ENCODE results near the gene P4HB.

The P4HB gene

DNA sequence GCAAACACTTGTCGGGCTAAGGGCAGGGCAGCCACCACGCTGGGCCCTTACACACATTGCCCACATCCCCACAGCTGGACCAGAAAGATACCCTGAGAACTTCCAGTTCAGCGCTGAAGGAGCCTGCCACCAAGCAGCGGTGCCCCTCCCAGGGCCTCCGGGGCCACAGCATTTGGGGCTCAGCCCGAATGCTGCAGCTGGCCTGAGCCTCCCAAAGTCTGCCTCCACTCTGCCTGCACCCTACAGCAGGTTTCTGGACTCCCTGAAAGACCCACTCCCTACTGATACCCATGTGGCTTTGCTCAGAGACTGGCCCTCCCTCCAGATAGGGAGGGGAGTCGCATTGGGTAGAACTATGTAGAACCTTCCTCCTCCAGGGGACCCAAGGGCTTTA is 28.8 kb downstream of the P4HB start:
- no peak for DNase-seq (ENCODE audit: low spot score)

DNA sequence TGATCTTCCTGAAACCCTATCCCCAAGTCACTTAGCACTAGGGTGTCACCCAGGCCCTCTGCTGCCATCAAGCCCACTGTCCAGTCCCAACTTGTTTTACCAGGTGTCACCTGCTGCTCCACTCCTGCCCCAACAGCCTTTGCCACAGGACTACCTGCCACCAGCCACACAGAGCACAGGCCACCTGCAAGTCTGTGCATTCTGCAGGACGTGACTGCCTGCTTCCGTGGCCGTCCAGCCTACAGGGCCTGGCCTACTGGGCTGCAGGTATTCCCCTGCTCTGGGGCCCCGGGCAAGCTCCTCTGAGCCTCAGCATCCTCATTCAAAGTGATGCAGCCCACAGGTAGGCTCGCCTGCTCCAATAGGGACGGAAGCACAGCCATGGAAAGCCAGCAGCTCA is 30.5 kb downstream of the P4HB start:
- no peak for DNase-seq (ENCODE audit: low spot score)

DNA sequence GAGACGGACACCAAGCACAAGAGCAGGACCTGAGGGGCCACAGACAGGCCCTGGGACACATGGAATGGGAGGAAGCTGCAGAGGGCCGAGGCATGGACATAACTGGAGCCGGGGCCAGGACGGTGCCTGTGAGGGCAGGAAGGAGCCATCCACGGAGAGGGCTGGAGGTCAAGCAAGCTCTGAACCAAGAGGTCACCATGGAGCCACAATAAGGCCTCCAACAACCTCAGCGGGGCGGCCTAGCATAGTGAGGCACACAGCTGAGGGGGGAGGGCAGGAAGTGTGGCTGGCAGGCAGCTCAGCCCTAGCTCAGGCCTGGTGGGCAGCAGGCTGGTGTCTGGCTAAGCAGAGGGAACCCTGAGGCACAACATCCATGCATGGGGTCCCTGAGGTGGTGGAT is 31.7 kb downstream of the P4HB start:
- DNase-seq (ENCODE audit: low spot score), result no peak

DNA sequence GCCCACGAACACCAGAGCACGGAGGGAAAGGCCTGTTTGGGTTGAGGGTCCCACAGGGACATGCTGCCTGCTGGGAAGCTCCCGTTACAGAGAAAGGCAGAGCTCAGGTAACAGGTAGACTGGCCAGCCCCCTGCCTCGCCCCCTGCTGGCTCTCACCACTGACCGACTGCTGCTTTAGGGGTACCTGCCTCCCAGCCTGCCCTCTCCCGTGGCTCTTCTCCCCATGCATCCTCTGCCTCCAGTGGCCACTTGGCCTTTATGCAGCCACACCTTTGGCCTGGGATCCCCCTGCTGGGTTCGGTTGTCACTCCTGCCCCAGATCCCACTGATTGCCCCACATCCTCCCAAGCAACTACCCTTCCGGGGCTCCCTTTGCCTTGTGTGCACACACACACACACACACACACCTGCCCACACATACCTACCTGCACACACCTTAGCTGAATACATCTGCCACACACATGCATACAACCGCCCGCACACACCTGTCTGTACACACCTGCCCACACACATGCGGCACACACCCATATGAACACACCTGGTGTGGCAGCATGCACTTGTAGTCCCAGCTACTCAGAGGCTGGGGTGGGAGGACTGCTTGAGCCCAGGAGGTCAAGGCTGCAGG is 34.4 kb downstream of the P4HB start:
- DNase-seq (ENCODE audit: low spot score), result no peak

DNA sequence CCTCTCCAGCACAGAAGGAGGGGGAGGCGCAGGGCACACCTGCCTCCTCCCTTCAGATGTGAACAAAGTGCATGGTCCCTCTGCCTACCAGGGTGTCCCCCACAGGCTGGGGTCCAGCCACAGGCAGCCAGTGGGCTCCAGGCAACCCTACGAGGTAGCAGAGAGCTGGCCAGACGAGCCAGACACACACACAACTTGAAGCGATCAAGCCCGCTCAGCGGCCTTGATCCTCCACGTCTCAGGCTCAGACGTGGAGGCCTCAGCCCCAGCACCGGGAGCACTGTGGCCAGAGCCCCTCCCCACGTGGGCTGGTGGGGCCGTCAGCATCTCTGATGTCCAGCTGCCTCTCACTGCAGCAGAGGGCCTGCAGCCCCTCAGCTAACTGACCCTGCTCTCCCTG is 35.7 kb downstream of the P4HB start:
- no peak for DNase-seq (ENCODE audit: low spot score)

DNA sequence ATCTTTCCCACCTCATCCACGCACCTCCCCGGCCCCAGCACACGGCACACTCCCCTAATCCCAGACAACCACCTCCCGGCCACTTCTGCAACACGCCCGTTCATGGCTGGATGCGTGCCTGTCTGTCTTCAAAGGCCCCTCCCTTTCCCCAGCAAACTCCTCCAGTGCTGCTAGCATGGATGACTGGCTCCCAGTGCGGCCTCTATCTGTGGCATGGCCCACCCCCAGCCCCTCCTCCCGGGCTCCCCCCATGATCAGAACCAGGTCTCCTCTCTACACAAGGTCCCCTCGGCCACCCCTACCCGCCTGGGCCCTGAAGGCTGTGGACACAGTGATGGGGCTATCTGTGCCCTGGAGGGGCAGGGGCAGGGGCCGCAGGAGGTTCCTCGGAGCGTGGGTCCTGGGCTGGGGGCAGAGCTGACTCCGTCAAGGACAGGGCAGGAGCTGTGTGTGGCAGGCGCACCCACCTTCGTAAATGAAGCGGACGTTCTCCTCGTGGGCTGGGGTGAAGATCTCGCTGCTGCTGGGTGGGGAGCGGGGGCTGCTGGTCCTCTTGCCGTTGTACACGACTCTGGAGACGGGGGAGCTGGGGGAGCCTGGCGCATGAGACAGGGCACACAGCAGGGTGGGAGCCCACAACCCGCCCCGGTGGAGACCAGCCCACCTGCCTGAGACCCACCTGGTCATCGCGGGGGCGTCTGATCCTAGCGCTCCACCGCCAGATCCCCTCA is 36.4 kb downstream of the P4HB start:
- no peak for DNase-seq (ENCODE audit: low spot score)

DNA sequence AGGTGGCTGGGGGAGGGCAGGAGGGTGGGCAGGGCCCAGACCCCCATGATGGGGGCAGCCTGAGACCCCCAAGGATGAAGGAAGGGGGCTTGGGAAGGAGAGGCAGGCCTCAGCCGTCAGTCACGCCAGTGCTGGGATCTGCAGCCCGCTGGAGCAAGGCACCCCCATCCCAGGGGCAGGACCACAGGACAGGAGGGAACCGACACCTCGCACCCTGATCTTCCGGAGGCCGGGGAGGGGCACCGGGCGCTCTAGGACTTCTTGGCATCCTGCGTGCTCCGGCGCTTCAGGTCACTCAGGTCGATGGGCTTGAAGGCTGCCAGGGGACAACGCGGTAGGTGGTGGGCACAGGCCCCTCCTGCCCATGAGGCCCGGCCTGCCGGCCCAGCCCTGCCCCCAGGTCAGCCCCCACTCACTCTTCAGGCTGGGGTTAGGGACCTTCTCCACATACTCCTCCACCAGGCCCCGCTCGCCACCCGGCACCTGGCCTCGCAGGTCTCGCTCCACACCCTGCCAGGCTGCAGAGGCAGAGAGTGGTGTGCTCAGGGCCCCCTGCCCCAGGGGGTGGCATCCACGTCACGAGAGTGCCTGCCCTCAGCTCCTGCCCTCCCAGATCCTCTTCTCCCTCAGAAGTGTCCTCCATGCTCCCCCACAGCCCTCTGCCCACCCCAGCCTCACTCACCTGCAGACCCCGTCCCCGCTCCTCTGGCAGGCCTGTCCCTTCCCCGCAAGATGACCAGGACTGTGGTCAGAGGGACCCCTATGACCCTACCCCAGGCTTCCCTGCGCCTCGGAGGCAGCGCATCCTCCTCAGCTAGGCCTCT is 37.1 kb downstream of the P4HB start:
- no peak for DNase-seq (ENCODE audit: low spot score)

DNA sequence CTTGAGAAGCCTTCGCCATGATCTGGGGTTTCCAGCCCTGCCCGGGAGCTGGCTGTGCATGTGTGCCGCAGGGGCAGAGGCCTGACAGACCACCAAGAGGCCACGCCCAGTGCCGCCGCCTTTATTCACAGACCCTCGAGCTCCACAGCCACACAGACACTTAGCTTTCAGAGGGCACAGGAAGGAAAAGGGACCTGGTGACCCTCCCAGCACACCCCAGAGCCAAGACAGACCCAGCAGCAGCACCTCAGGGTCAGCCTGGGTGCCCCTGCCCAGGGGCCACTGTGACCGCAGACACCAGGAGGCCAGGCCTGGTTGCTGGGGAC is 38.1 kb downstream of the P4HB start:
- DNase-seq (ENCODE audit: low spot score), result no peak

DNA sequence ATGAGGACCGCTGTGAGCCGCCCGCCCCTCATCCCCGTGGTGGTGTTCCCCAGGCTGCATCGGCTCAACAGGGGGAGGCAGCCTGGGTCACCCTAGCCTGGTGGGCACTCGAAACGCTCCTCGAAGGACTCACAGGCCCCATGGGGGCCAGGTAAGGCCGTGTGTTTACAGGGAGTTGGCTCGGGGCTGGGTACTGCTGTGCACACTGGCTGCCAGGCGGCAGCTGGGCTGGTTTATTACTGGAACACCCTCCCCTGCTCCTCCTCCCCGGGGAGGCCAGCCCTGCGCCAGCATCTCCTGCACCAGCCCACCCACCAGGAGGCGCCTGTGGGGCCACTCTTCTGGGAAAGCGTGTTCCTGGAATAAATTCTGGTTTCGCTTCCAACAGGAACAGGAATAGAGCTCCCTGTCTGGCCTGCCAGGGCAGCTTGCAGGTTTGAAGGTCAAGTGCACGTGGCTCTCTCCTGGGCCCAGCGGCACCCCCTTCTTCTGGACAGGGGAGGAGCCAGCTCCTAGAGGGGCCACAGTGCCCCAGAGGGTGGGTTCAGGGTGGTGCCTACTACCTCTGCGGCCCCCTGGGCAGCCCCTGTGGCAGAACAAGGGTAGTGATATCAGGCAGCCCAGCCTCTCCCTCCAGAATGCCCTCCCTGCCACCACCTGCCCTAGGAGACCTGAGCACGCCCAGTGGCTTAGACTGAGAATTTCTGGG is 38.6 kb downstream of the P4HB start:
- peak; percentile 33 for DNase-seq (ENCODE audit: low spot score)

DNA sequence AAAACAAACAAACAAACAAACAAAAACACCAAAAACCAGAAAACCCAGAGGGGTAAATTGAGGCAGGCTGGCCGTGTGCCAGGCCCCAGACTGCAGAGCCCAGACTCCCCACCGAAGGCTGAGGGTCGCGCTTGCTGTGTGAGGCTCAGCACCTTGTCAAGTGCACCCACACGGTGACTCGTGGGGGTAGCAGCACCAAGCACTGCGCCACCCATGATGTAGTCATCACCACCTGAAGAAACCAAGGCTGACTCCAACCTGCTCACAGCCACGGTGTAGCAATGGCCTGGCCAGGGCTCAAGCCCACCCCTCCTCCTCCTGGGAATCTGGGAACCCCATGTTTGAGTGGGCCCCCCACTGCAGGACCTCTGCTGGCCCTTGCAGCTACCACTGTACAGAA is 39.2 kb downstream of the P4HB start:
- DNase-seq (ENCODE audit: low spot score), result no peak

DNA sequence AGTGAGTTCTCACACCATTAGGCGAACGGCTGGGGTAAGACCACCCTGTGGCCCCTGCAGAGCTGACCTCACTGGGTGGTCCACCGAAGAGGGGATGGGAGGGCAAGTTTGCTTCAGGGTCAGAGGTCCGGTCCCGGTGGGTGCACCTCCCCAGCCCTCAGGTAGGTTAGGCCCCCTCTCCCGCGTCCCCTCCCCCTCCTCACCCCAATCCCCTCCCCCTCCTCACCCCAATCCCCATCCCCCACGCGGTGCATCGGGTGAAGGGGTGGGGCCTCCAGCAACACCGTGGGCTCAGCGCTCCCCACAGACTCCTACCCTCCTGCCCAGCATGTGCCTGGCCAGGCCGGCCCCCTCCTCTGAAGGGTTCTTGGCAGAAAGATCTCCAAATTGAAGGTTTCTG is 40.6 kb downstream of the P4HB start:
- no peak for DNase-seq (ENCODE audit: low spot score)

DNA sequence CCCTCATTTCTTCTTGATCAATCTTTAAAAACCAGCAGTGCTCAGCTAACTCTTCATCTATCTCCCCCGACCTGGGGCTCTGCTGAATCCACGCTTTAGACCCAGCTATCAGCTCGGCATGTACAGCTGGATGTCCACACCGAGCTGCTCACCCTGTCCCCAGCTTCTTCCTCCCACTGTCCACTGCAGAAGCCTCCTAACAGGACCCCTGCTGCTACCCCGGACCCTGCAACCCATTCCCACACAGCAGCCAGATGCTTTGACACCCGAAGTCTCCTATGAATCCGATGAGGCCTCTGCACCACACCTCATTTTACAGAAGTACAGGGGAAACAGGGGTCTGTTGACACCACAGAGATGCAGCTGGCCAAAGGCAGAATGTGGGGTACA is 42.6 kb downstream of the P4HB start:
- DNase-seq (ENCODE audit: low spot score), result no peak

DNA sequence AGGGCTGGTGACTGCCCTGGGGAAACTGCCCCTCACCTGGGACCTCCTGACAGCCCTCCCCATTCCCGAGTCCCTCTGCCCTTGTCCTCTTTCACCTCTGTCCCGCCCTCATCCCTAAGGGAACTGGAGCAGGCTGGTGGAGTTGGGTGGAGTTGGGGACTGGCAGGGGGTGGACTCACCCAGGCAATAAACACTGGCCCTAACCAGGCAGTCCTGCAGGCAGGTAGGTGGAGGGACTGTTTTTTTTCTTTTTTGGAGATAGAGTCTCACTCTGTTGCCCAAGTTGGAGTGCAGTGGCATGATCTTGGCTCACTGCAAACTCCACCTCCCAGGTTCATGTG is 44.7 kb downstream of the P4HB start:
- DNase-seq (ENCODE audit: low spot score), result no peak

DNA sequence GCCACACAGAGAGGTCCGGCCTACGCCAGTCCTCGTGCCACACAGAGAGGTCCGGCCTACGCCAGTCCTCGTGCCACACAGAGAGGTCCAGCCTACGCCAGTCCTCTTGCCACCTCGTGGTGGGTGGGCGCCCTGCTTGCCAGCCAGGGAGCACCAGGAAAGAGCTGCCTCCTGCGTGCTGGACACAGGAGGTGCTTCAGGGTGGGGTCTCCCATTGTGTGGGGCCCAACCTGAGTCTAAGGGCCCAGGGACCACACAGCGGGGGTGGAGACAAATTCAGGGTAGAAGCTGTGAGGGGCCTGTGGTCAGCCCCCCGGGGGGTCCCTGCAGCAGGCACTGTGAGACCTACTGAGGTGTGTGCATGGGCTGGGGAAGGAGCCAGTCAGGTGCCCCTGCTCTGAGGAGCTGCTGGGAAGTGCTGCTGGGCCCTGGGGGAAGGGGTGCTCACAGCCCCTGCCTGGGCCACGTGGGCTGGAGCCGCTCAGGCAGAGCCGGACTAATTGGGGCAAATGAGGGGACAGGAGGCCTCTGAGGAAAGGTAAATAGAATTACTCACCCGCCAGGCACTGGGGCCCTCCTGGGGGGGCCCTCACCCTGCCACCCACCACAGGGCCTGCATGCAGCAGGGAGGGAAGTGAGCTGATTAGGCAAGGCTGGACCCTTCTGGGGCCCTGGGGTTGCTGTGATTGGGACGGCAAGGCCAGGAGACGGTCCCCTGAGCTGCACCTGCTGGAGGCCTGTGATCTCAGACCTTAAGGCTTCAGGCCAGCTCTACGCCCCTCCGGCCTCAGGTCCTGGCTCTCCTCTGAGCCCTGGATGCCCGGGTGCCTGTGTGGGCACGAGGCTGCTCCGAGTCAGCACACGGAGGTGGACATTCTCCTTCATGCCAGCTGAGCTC is 45.3 kb downstream of the P4HB start:
- no peak for DNase-seq (ENCODE audit: low spot score)

DNA sequence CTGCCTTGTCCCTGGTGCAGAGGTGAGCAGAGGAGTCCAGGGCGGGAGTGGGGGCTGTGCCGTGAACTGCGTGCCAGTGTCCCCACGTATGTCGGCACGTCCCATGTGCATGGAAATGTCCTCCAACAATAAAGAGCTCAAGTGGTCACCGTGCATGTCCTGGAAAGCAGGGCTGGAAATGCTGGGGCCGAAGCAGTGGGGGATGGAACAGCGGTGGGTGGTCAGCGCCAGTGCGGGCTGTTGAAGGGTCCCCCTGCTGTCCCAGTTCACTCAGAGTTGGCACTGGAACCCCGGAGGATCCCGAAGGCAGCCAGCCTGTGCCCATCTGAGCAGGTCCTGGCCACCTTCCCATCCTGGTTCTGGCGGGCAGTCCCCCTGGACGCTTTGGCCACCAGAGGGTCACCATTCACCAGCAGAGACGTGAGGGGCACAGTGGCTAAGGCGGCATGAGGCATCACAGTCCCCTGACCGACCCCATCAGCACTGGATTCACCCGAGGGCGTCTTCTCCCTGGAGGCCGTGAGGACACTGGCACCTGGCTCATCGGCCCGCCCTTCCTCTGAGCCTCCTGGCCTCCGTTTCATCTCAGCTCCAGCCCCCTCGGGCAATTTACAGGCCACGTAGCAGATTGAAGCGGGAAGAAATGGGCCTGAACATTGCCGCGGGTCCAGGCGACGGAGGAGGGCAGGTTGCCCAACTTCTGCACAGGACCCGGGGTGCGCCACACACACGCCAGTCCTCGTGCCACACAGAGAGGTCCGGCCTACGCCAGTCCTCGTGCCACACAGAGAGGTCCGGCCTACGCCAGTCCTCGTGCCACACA is 46.3 kb downstream of the P4HB start:
- no peak for DNase-seq (ENCODE audit: low spot score)

DNA sequence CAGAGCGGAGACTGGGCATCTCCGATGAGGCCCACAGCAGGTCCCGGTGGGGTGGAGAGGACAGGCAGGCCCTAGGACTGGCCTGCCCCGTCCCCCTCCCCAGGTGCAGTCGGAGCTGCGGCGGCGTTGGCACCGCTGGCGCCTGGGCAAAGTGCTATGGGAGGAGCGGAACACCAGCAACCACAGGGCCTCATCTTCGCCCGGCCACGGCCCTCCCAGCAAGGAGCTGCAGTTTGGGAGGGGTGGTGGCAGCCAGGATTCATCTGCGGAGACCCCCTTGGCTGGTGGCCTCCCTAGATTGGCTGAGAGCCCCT is 47.0 kb downstream of the P4HB start:
- no peak for DNase-seq (ENCODE audit: low spot score)

DNA sequence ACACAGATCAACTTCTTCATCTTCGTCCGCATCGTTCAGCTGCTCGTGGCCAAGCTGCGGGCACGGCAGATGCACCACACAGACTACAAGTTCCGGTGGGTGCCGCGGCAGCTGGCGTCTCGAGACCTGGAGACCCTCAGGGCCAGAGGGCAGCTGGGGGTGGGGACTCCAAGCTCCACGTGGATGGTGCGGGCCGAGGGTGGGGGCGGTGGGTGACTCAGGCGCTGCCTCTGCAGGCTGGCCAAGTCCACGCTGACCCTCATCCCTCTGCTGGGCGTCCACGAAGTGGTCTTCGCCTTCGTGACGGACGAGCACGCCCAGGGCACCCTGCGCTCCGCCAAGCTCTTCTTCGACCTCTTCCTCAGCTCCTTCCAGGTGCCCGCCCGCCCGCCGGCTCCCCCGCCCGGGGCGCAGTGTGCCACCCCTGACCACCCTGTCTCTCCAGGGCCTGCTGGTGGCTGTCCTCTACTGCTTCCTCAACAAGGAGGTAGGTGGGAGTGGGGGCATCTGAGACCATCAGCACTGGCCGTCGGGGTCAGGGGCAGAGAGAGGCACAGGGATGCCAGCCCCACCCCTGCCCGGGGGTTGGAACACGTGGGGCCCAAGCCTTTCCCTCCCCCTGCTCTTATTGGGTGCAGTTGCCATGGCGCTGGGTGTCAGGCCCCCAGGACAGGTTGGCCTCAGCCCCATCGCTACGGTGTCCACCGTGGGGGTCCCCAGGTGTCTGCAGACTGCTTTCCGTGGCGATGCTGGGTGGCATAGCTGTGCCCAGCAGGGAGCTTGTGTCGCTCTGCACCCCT is 47.6 kb downstream of the P4HB start:
- no peak for DNase-seq (ENCODE audit: low spot score)

DNA sequence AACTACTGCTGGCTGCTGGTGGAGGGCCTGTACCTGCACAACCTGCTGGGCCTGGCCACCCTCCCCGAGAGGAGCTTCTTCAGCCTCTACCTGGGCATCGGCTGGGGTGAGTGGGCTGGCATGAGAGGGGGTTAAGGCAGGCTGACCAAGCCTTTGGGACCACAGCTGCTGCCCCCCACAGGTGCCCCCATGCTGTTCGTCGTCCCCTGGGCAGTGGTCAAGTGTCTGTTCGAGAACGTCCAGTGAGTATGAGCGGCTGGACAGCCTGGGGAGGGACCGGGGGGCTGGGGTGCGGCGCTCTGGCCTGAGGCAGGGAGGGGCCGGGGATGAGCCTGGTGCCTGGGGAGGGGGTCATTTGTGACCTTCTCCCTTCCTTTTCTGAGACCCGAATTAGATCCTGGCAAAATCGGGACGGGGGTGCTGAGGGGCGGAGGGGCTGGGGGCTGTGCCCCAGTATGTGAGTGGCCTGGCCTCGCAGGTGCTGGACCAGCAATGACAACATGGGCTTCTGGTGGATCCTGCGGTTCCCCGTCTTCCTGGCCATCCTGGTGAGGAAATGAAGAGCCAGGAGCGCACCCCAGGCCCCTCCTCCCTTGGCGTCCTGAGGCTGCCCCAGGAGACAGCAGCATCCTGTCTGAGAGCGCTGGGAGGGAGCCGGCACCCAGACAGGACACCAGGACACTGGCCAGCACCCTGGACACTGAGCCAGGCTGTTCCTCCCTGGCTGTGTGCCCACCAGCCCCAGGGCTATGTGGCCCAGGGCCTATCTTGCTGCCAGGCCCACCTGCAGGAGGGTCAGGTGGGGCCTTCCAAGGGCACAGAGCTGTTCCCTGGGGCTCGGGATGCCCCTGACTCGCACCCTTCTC is 48.4 kb downstream of the P4HB start:
- DNase-seq (ENCODE audit: low spot score), result no peak

Measured in CD4-positive, alpha-beta T cell treated with Interleukin-2 at 100 ng/mL for 4 hours (primary cell).